PFSK-1 (cell line): ENCODE measurements around the gene RET.

Experiments
- FOXP2 ChIP-seq: optimal IDR thresholded peaks from 2 replicates; pipeline ENCODE3; 2011; ENCODE audit warnings: borderline replicate concordance, control low read depth, inconsistent platforms; ENCODE audit not compliant: insufficient read depth; ENCODE audit errors: extremely low read length, extremely low read depth
- POLR2AphosphoS5 ChIP-seq: IDR thresholded peaks from 2 replicates; pipeline ENCODE4 v1.6.1; 2012; ENCODE audit warnings: low read depth, mild to moderate bottlenecking, control low read depth, low read length, moderate library complexity
- SIN3A ChIP-seq: IDR thresholded peaks from 2 replicates; pipeline ENCODE4 v1.6.1; 2012; ENCODE audit warnings: mild to moderate bottlenecking, low read length, moderate library complexity, borderline replicate concordance; ENCODE audit not compliant: insufficient read depth
- TAF1 ChIP-seq: IDR thresholded peaks from 2 replicates; pipeline ENCODE4 v1.6.1; 2012; ENCODE audit warnings: low read length, control low read depth, borderline replicate concordance; ENCODE audit not compliant: insufficient read depth
- TF ChIP-seq, protein P1 (sequence below), 2 experiments: IDR thresholded peaks; 2 replicates each; pipeline versions ENCODE4 v1.6.1 to v1.8.0; 2011 to 2012; ENCODE audit warnings: low read depth in 2 of 2, low read length in 2 of 2, control low read depth in 1 of 2, inconsistent platforms in 1 of 2, mild to moderate bottlenecking in 1 of 2, moderate library complexity in 1 of 2; ENCODE audit not compliant: insufficient read depth in 1 of 2

The RET gene

DNA sequence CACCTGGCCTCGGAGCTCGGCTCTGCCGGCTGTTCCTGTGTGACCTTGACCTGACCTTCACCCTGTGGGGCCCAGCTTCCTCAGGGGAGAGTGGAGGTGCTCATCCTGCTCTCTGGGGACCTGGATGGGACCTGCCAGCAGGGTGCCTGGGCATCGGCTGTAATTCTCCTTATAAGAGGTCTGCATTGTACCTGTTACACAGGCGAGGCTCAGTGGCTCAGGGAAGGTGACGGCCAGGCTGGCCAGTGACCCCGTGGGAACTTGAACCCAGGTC is 29.0 kb downstream of the RET start:
- TF ChIP-seq FOXP2, result no peak
- TF ChIP-seq TAF1, result no peak
- no peak for TF ChIP-seq SIN3A
- no peak for TF ChIP-seq POLR2AphosphoS5
- TF ChIP-seq, protein P1, sequence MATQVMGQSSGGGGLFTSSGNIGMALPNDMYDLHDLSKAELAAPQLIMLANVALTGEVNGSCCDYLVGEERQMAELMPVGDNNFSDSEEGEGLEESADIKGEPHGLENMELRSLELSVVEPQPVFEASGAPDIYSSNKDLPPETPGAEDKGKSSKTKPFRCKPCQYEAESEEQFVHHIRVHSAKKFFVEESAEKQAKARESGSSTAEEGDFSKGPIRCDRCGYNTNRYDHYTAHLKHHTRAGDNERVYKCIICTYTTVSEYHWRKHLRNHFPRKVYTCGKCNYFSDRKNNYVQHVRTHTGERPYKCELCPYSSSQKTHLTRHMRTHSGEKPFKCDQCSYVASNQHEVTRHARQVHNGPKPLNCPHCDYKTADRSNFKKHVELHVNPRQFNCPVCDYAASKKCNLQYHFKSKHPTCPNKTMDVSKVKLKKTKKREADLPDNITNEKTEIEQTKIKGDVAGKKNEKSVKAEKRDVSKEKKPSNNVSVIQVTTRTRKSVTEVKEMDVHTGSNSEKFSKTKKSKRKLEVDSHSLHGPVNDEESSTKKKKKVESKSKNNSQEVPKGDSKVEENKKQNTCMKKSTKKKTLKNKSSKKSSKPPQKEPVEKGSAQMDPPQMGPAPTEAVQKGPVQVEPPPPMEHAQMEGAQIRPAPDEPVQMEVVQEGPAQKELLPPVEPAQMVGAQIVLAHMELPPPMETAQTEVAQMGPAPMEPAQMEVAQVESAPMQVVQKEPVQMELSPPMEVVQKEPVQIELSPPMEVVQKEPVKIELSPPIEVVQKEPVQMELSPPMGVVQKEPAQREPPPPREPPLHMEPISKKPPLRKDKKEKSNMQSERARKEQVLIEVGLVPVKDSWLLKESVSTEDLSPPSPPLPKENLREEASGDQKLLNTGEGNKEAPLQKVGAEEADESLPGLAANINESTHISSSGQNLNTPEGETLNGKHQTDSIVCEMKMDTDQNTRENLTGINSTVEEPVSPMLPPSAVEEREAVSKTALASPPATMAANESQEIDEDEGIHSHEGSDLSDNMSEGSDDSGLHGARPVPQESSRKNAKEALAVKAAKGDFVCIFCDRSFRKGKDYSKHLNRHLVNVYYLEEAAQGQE (IDR thresholded peaks at IDR 0.05; ENCODE audit: insufficient read depth in 1 of 2, low read depth in 2 of 2, low read length in 2 of 2), result no peak

DNA sequence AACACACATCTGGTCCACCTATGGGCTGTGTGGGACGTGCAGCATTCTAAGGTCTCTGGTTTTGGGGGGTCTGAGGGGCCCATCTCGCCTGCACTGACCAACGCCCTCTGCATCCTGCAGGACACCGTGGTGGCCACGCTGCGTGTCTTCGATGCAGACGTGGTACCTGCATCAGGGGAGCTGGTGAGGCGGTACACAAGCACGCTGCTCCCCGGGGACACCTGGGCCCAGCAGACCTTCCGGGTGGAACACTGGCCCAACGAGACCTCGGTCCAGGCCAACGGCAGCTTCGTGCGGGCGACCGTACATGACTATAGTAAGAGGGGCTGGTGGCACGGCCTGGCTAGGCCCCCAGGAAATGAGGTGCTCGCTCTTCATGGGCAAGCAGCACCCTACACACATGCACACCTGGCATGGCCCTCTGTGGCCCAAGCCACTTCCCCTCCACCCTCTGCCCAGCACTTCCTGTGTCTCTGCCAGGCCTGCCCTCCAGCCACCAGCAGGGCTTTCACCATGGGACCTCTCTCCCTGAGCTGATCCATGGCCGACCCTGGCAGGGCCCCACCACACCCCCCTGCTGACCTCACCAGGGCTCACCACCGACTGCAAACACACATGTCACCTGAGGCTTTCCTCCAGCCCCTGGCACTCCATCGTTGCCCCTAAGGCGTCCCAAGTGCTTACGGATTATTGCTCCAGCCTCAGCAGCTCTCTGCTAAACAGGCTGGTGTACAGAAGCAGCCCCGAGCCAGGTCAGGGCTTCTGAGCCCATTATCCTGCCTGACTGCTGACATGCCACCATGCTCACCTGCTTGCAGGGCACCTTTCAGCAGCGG is 29.6 kb downstream of the RET start:
- no peak for TF ChIP-seq POLR2AphosphoS5
- no peak for TF ChIP-seq FOXP2
- TF ChIP-seq SIN3A, result no peak
- no peak for TF ChIP-seq TAF1
- TF ChIP-seq, protein P1 (IDR thresholded peaks at IDR 0.05; ENCODE audit: insufficient read depth in 1 of 2, low read depth in 2 of 2, low read length in 2 of 2), result no peak

DNA sequence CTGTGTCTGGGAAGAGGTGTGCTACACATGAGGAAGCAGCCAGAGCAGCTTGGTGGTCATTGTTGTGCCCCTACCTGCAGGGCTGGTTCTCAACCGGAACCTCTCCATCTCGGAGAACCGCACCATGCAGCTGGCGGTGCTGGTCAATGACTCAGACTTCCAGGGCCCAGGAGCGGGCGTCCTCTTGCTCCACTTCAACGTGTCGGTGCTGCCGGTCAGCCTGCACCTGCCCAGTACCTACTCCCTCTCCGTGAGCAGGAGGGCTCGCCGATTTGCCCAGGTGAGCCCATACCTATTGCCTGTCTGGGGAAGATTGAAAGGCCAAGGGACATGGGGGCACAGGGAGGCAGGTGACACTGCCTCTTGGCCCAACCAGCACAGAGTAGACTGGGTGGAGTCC is 32.1 kb downstream of the RET start:
- no peak for TF ChIP-seq SIN3A
- TF ChIP-seq, protein P1 (IDR thresholded peaks at IDR 0.05; ENCODE audit: insufficient read depth in 1 of 2, low read depth in 2 of 2, low read length in 2 of 2), result no peak
- TF ChIP-seq POLR2AphosphoS5, result no peak
- no peak for TF ChIP-seq TAF1
- no peak for TF ChIP-seq FOXP2

DNA sequence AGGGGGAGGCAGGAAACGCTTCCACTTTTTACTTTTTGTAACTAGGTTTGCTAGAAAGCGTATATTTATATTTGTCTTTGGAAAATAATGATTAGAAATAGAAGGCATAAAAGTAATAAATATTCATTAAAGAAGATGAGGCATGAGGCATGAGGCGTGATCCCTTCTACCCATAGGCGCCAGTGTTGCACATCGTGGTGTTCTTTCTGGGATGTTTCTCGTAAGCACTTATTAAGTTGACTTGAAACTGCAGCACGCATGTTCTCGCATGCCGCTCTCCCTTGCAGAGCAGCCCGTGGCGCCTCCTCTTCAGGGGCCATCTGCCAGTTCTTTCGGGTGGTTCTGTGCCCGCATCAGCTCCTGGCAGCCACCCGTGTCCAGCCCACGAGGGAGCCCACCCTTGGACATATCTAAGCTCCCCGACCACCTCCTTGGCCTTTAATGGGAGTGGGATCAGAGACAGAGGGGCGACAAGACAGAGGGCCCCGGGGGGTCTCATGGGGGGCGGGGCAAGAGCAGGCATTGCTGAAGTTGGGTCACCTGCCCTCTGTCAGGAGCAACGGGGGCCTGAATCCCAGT is 32.9 kb downstream of the RET start:
- TF ChIP-seq POLR2AphosphoS5 (no peak), SIN3A (no peak), TAF1 (no peak), FOXP2 (no peak)
- TF ChIP-seq, protein P1 (IDR thresholded peaks at IDR 0.05; ENCODE audit: insufficient read depth in 1 of 2, low read depth in 2 of 2, low read length in 2 of 2), result no peak

DNA sequence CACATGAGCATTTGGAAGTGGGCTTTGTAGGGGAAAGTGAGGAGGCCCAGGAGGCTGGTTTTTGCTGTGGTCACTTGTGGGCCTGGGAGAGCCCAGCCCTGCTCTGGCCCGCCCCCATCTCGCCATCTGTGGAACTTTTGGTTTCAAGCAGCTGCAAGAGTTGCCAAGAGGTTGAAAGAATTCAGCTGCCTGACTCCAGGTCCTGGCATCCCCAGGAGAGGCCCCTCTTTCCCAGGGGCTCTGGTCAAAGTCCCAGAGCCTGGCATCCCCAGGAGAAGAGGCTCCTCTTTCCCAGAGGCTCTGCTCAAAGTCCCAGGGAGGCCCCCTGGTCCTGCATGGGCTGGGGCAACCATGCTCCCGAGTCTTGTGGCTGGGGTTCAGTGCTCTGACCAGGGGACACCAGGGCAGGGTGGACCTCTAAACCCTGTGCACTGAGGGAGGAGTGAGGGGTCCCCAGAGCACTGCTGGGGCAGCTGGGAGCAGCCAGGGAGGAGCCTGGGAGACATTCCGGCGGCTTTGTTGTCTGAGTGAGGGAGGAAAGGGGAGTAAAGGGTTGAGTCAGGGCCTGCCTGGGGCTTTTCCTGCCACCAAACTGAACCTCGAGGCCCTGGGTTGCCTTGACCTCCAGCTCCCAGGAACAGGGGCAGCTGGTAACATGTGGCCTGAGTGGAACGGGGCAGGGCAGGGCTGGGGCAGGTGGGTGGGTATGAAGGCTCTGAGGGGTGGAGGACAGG is 33.6 kb downstream of the RET start:
- no peak for TF ChIP-seq SIN3A
- no peak for TF ChIP-seq POLR2AphosphoS5
- TF ChIP-seq, protein P1 (IDR thresholded peaks at IDR 0.05; ENCODE audit: insufficient read depth in 1 of 2, low read depth in 2 of 2, low read length in 2 of 2), result no peak
- no peak for TF ChIP-seq FOXP2
- TF ChIP-seq TAF1, result no peak
